GM12875 (cell line): ENCODE measurements around the gene PNPLA7.

ENCODE experiments used
- H3K4me3 ChIP-seq: one replicate; pipeline ENCODE4 v1.5.1; 2011; ENCODE audit warnings: low read depth, low read length, control low read depth
- CTCF ChIP-seq: IDR thresholded peaks from 2 replicates; pipeline ENCODE4 v1.5.1; 2011; ENCODE audit warnings: low read depth, mild to moderate bottlenecking, control low read depth, inconsistent platforms, low read length, moderate library complexity, borderline replicate concordance; ENCODE audit not compliant: insufficient read depth

Gene PNPLA7

GRCh38 chr9:137445275-137445807 lies 104.9 kb downstream of the PNPLA7 start:
- H3K4me3 ChIP-seq, result no peak overlapping the region
- TF ChIP-seq CTCF, result peak; percentile 84

GRCh38 chr9:137444106-137444790 lies 106.0 kb downstream of the PNPLA7 start:
- no peak overlapping the region for H3K4me3 ChIP-seq
- 0 out of 2 replicates have a peak, but pooled peaks have one; percentile 7 for TF ChIP-seq CTCF

- H3K4me3 ChIP-seq, result no peak overlapping the region
Observed at GRCh38 chr9:137441935-137442321, 108.3 kb downstream of the PNPLA7 start.

GRCh38 chr9:137441289-137441934 lies 108.8 kb downstream of the PNPLA7 start, which contains the start of gene ENTPD8:
ENTPD8 (minus strand) TSS chr9:137441357; CDS start chr9:137438285, 3,072 bp downstream.
- no peak for TF ChIP-seq CTCF

More at GRCh38 chr9:137441935-137442321, 108.3 kb downstream of the PNPLA7 start:
- no peak for TF ChIP-seq CTCF

GRCh38 chr9:137439158-137439714 lies 111.0 kb downstream of the PNPLA7 start:
- no peak overlapping the region for H3K4me3 ChIP-seq
- TF ChIP-seq CTCF, result no peak

More at GRCh38 chr9:137441289-137441934, 108.8 kb downstream of the PNPLA7 start, which contains the start of gene ENTPD8:
- no peak within 1 kb of the TSS for H3K4me3 ChIP-seq

- no peak overlapping the region for H3K4me3 ChIP-seq
- TF ChIP-seq CTCF, result no peak
Observed at GRCh38 chr9:137438591-137439157, 111.5 kb downstream of the PNPLA7 start.
